Skin epidermis (tissue), 12 donors: ENCODE results near the gene GFI1B.
A peak's percentile ranks its signal among the peaks of the same experiment; 100 is the strongest.

Source experiments
- H3K27ac ChIP-seq, 21 experiments: fragments of 200-600 bp; sonication (generic) in 11 of 21; one replicate each; pipeline ENCODE4 v1.5.0; 2020; ENCODE audit warnings: mild to moderate bottlenecking in 3 of 21, inconsistent platforms in 2 of 21, moderate library complexity in 2 of 21
- H3K4me3 ChIP-seq, 7 experiments: fragments of 200-600 bp; sonication (generic) in 2 of 7; one replicate each; pipeline ENCODE4 v1.5.0; 2020; ENCODE audit warnings: inconsistent platforms in 2 of 7, mild to moderate bottlenecking in 2 of 7, moderate library complexity in 1 of 7

Gene GFI1B

GRCh38 chr9:132978451-132979131 lies at the start of gene GFI1B:
Gene GFI1B (plus strand): TSS chr9:132978694. CDS start chr9:132986679, 7,985 bp downstream.
- Histone ChIP-seq H3K4me3 (no peak within 1 kb of the TSS), H3K27ac (no peak within 1 kb of the TSS)

GRCh38 chr9:132931178-132931735 lies 47.2 kb upstream of the GFI1B start:
- no peak overlapping the region for H3K4me3 ChIP-seq
- no peak overlapping the region for H3K27ac ChIP-seq

GRCh38 chr9:132935026-132935425 lies 43.5 kb upstream of the GFI1B start:
- H3K27ac ChIP-seq = no peak overlapping the region
- H3K4me3 ChIP-seq = no peak overlapping the region

GRCh38 chr9:132937463-132937901 lies 41.0 kb upstream of the GFI1B start:
- no peak overlapping the region for H3K4me3 ChIP-seq
- no peak overlapping the region for H3K27ac ChIP-seq

- no peak overlapping the region for H3K4me3 ChIP-seq
- no peak overlapping the region for H3K27ac ChIP-seq
Measured at GRCh38 chr9:132939169-132939568, 39.3 kb upstream of the GFI1B start.

- Histone ChIP-seq H3K27ac (no peak overlapping the region), H3K4me3 (no peak overlapping the region)
Measured at GRCh38 chr9:132942541-132943182, 35.8 kb upstream of the GFI1B start.

- H3K4me3 ChIP-seq = peak overlapping the region; percentile 86 to 100 (median 98)
- peak overlapping the region; percentile 95 to 100 (median 99) for H3K27ac ChIP-seq
Measured at GRCh38 chr9:132943651-132944293, 34.7 kb upstream of the GFI1B start.

- peak within 1 kb of the TSS; percentile 95 to 100 (median 99) for H3K27ac ChIP-seq
- H3K4me3 ChIP-seq = peak within 1 kb of the TSS; percentile 86 to 100 (median 98)
Measured at GRCh38 chr9:132944294-132945185, 34.0 kb upstream of the GFI1B start, which contains the start of gene TSC1. Gene TSC1 (minus strand): TSS chr9:132944616. CDS start chr9:132928872, 15,744 bp downstream.

GRCh38 chr9:132945186-132946130 lies 33.0 kb upstream of the GFI1B start:
- Histone ChIP-seq H3K27ac (peak overlapping the region; percentile 74 to 100 (median 99)), H3K4me3 (peak overlapping the region; percentile 86 to 100 (median 98))

GRCh38 chr9:132946211-132946610 lies 32.3 kb upstream of the GFI1B start:
- Histone ChIP-seq H3K4me3 (no peak overlapping the region), H3K27ac (no peak overlapping the region)

GRCh38 chr9:132946631-132947295 lies 31.7 kb upstream of the GFI1B start:
- H3K4me3 ChIP-seq = no peak overlapping the region
- no peak overlapping the region for H3K27ac ChIP-seq

- H3K4me3 ChIP-seq = no peak overlapping the region
- no peak overlapping the region for H3K27ac ChIP-seq
Measured at GRCh38 chr9:132947756-132948155, 30.7 kb upstream of the GFI1B start.

GRCh38 chr9:132948482-132949050 lies 29.9 kb upstream of the GFI1B start:
- Histone ChIP-seq H3K27ac (no peak overlapping the region), H3K4me3 (no peak overlapping the region)

- Histone ChIP-seq H3K4me3 (no peak overlapping the region), H3K27ac (no peak overlapping the region)
Measured at GRCh38 chr9:132949709-132950108, 28.8 kb upstream of the GFI1B start.

- no peak overlapping the region for H3K4me3 ChIP-seq
- no peak overlapping the region for H3K27ac ChIP-seq
Measured at GRCh38 chr9:132955123-132955522, 23.4 kb upstream of the GFI1B start.

GRCh38 chr9:132955768-132956167 lies 22.7 kb upstream of the GFI1B start:
- H3K27ac ChIP-seq = no peak overlapping the region

GRCh38 chr9:132957805-132958204 lies 20.7 kb upstream of the GFI1B start:
- no peak overlapping the region for H3K4me3 ChIP-seq
- H3K27ac ChIP-seq = no peak overlapping the region

More at GRCh38 chr9:132955768-132956167, 22.7 kb upstream of the GFI1B start:
- no peak overlapping the region for H3K4me3 ChIP-seq
